H9 (cell line): ENCODE measurements around the gene GPR180. TPM values are rescaled to one million over a fixed set of nuclear protein-coding genes. Genes with fewer than 3 reads are reported as not detected.
A peak's percentile ranks its signal among the peaks of the same experiment; 100 is the strongest.

Experiments used
- DNase-seq: peaks from one replicate; pipeline ENCODE4 v3.0.0-alpha.2; 2017
- H2AFZ ChIP-seq: one replicate; pipeline ENCODE4 v1.6.1; 2013; ENCODE audit warnings: mild to moderate bottlenecking, low read length, control low read depth, moderate library complexity
- H2AK5ac ChIP-seq: 2 replicates; pipeline ENCODE4 v1.6.1; 2013; ENCODE audit warnings: low read length, control low read depth, mixed read lengths; ENCODE audit not compliant: insufficient read length
- H2BK120ac ChIP-seq: one replicate; pipeline ENCODE4 v1.6.1; 2013; ENCODE audit warnings: low read depth, mild to moderate bottlenecking, low read length, control low read depth, inconsistent platforms; ENCODE audit not compliant: poor library complexity, severe bottlenecking
- H2BK12ac ChIP-seq: 2 replicates; pipeline ENCODE4 v1.6.1; 2013; ENCODE audit warnings: low read length, control low read depth, mixed read lengths, low read depth; ENCODE audit not compliant: insufficient read length
- H2BK15ac ChIP-seq: 2 replicates; pipeline ENCODE4 v1.6.1; 2013; ENCODE audit warnings: low read depth, low read length, control low read depth
- H2BK20ac ChIP-seq: one replicate; pipeline ENCODE4 v1.6.1; 2013; ENCODE audit warnings: low read depth, mild to moderate bottlenecking, low read length, control low read depth, inconsistent platforms; ENCODE audit not compliant: poor library complexity, severe bottlenecking
- H2BK5ac ChIP-seq: 2 replicates; pipeline ENCODE4 v1.6.1; 2013; ENCODE audit warnings: low read length, control low read depth, mixed read lengths; ENCODE audit not compliant: insufficient read length
- H3K14ac ChIP-seq: 2 replicates; pipeline ENCODE4 v1.6.1; 2013; ENCODE audit warnings: low read length, control low read depth; ENCODE audit not compliant: insufficient read depth
- H3K18ac ChIP-seq: 2 replicates; pipeline ENCODE4 v1.6.1; 2013; ENCODE audit warnings: low read depth, mild to moderate bottlenecking, mixed read lengths, low read length, control low read depth; ENCODE audit not compliant: insufficient read length
- H3K23ac ChIP-seq: 2 replicates; pipeline ENCODE4 v1.6.1; 2013; ENCODE audit warnings: low read length, control low read depth, mixed read lengths, low read depth; ENCODE audit not compliant: insufficient read length
- H3K23me2 ChIP-seq: 2 replicates; pipeline ENCODE4 v1.6.1; 2013; ENCODE audit warnings: low read depth, mild to moderate bottlenecking, mixed read lengths, low read length, control low read depth; ENCODE audit not compliant: insufficient read length, poor library complexity, severe bottlenecking
- H3K27ac ChIP-seq: 2 replicates; pipeline ENCODE4 v1.5.1; 2013; ENCODE audit warnings: low read length, control low read depth, mixed read lengths, low read depth; ENCODE audit not compliant: insufficient read length
- H3K27me3 ChIP-seq: 2 replicates; pipeline ENCODE4 v1.6.1; 2013; ENCODE audit warnings: low read length, control low read depth, inconsistent platforms; ENCODE audit not compliant: insufficient read depth
- H3K4ac ChIP-seq: 2 replicates; pipeline ENCODE4 v1.6.1; 2013; ENCODE audit warnings: low read depth, mild to moderate bottlenecking, control low read depth, inconsistent platforms, low read length, moderate library complexity
- H3K4me1 ChIP-seq: 2 replicates; pipeline ENCODE4 v1.6.1; 2013; ENCODE audit warnings: low read length, control low read depth, inconsistent platforms; ENCODE audit not compliant: insufficient read depth
- H3K4me2 ChIP-seq: 2 replicates; pipeline ENCODE4 v1.6.1; 2013; ENCODE audit warnings: low read length, control low read depth, mixed read lengths; ENCODE audit not compliant: insufficient read length, insufficient read depth
- H3K56ac ChIP-seq: 2 replicates; pipeline ENCODE4 v1.6.1; 2013; ENCODE audit warnings: low read depth, mild to moderate bottlenecking, mixed read lengths, low read length, control low read depth; ENCODE audit not compliant: insufficient read length
- H3K79me1 ChIP-seq: 2 replicates; pipeline ENCODE4 v1.6.1; 2013; ENCODE audit warnings: low read depth, mild to moderate bottlenecking, moderate library complexity, low read length, control low read depth, inconsistent platforms; ENCODE audit not compliant: insufficient read depth, poor library complexity, severe bottlenecking
- H3K79me2 ChIP-seq: 2 replicates; pipeline ENCODE4 v1.6.1; 2013; ENCODE audit warnings: low read length, control low read depth, inconsistent platforms; ENCODE audit not compliant: insufficient read depth
- H3K9ac ChIP-seq: 2 replicates; pipeline ENCODE4 v1.6.1; 2013; ENCODE audit warnings: low read length, control low read depth, mixed read lengths; ENCODE audit not compliant: insufficient read length; ENCODE audit errors: extremely low read depth
- H3K9me3 ChIP-seq: one replicate; pipeline ENCODE4 v1.6.1; 2013; ENCODE audit warnings: low read depth, low read length, inconsistent platforms; ENCODE audit not compliant: control insufficient read depth
- H3T11ph ChIP-seq: one replicate; pipeline ENCODE4 v1.6.1; 2013; ENCODE audit warnings: mild to moderate bottlenecking, low read length, control low read depth, inconsistent platforms
- H4K20me1 ChIP-seq: one replicate; pipeline ENCODE4 v1.6.1; 2013; ENCODE audit not compliant: control insufficient read depth, insufficient read length, insufficient read depth
- H4K5ac ChIP-seq: 2 replicates; pipeline ENCODE4 v1.6.1; 2013; ENCODE audit warnings: low read depth, mild to moderate bottlenecking, mixed read lengths, low read length, control low read depth; ENCODE audit not compliant: insufficient read length
- H4K8ac ChIP-seq: replicated peaks from 2 replicates; pipeline ENCODE4 v1.6.1; 2013; ENCODE audit warnings: low read length, control low read depth, mixed read lengths, low read depth; ENCODE audit not compliant: insufficient read length
- H4K91ac ChIP-seq: 2 replicates; pipeline ENCODE4 v1.6.1; 2013; ENCODE audit warnings: low read depth, mild to moderate bottlenecking, moderate library complexity, mixed read lengths, low read length, control low read depth; ENCODE audit not compliant: insufficient read length
- H3K27ac Mint-ChIP-seq, 3 experiments: 2 replicates in 2 of 3; 3 replicates in 1 of 3; pipeline ENCODE4 v1.8.0; 2020 to 2021; ENCODE audit warnings: mixed read lengths in 3 of 3, mild to moderate bottlenecking in 1 of 3, moderate library complexity in 1 of 3
- H3K27me3 Mint-ChIP-seq: 2 replicates; pipeline ENCODE4 v1.8.0; 2021; ENCODE audit warnings: low read depth, mild to moderate bottlenecking, moderate library complexity, mixed read lengths
- H3K36me3 Mint-ChIP-seq, 3 experiments: 2 replicates in 2 of 3; 3 replicates in 1 of 3; pipeline ENCODE4 v1.8.0; 2020 to 2021; ENCODE audit warnings: low read depth in 3 of 3, mixed read lengths in 3 of 3; ENCODE audit not compliant: insufficient read depth in 1 of 3
- H3K4me1 Mint-ChIP-seq, 2 experiments: 2 replicates each; pipeline ENCODE4 v1.8.0; 2020; ENCODE audit warnings: mixed read lengths in 2 of 2
- H3K4me3 Mint-ChIP-seq, 2 experiments: 2 replicates in 1 of 2; 3 replicates in 1 of 2; pipeline ENCODE4 v1.8.0; 2020 to 2021; ENCODE audit warnings: mild to moderate bottlenecking in 2 of 2, mixed read lengths in 2 of 2, moderate library complexity in 1 of 2
- H3K9me3 Mint-ChIP-seq, 2 experiments: 2 replicates in 1 of 2; 3 replicates in 1 of 2; pipeline ENCODE4 v1.8.0; 2020; ENCODE audit warnings: mild to moderate bottlenecking in 2 of 2, mixed read lengths in 2 of 2, moderate library complexity in 1 of 2
- WGBS: extraction: QIAGEN DNeasy Blood & Tissue Kit; methylation state at CpG from one replicate; pipeline ENCODE4 v1.1.7; 2013; ENCODE audit warnings: missing lambda C conversion rate, low lambda C conversion rate, mixed read lengths; ENCODE audit not compliant: insufficient read length; ENCODE audit errors: extremely low coverage; 5-methylcytosine and 5-hydroxymethylcytosine counted together
- total RNA-seq: library from RNA; stranded (reverse); gene quantifications from 2 replicates; pipeline ENCODE4 v1.2.1, GENCODE V29; 2021
- TF ChIP-seq, protein P1 (sequence below): fragments of 200-600 bp; sonication (generic); conservative IDR thresholded peaks from 3 replicates; pipeline ENCODE4 v1.8.0; 2021; ENCODE audit warnings: antibody characterized with exemption, mild to moderate bottlenecking

The GPR180 gene
- total RNA-seq, 1 experiment from 2014 or later, result 5.1 TPM

DNA sequence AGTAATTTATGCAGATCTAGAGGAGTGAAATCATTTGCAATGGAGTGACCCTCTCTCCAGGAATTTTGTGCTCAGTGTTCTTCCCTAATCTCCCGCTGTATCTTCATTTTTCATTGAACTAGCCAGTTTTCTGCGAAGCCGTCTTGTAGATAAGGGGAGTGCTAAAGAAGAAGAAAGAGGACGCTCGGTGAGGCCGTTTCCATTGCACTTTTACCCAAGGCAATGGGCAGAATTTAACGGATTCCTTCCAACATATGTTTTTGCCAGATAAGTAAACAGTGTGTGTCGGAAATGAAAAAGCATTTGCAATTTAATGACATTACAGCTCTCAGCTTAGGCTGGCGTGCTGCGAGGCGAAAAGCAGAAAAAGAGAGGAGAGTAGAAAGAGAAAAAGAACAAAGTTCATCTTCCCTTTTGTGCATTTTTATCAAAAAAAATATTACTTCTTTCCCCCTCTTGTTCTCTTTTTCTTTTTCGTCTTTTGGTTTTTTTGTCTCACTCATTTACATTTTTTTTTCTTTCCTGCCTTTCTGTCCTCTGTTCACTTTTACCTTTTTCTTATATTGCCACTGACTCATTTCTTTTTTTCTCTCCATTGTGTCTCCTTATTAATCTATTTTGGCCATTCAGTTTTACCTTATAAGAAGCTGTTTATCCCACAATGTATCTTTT lies 60.8 kb downstream of the GPR180 start:
- H3K4me3 Mint-ChIP-seq, result peak overlapping the region in 1 of 2 experiments; percentile 6; a peak in 1 of 5 replicates
- H3K27ac Mint-ChIP-seq, result no peak overlapping the region
- no peak overlapping the region for H2AFZ ChIP-seq

More for the DNA sequence above, 60.8 kb downstream of the GPR180 start:
- no peak overlapping the region for H2AK5ac ChIP-seq
- no CpG with 5 or more reads among the region's 12 CpGs for WGBS
- no peak overlapping the region for H3K18ac ChIP-seq
- H4K8ac ChIP-seq, result no peak overlapping the region
- H4K20me1 ChIP-seq, result no peaks in the 10 kb centered on the region
- H3K9ac ChIP-seq, result no peak overlapping the region
- no peaks in the 10 kb centered on the region for H3K9me3 ChIP-seq
- H2BK120ac ChIP-seq, result no peak overlapping the region
- Mint-ChIP-seq H3K4me1 (peaks cover 33 to 40% of the 10 kb centered on the region in 2 experiments), H3K36me3 (no peaks in the 10 kb centered on the region), H3K27me3 (peaks cover 1% of the 10 kb centered on the region), H3K9me3 (no peaks in the 10 kb centered on the region)
- H3K4me1 ChIP-seq, result peaks cover 4% of the 10 kb centered on the region; the same call in 1 of the 2 replicates
- no peak overlapping the region for H4K5ac ChIP-seq
- no peak overlapping the region for H3T11ph ChIP-seq
- no peak overlapping the region for H2BK20ac ChIP-seq
- no peak overlapping the region for H3K56ac ChIP-seq
- H3K23me2 ChIP-seq, result no peaks in the 10 kb centered on the region
- H2BK5ac ChIP-seq, result no peak overlapping the region
- no peak overlapping the region for H3K14ac ChIP-seq
- no peaks in the 10 kb centered on the region for H3K27me3 ChIP-seq
- no peaks in the 10 kb centered on the region for H3K79me1 ChIP-seq
- DNase-seq, result no peak
- no peak overlapping the region for H3K4ac ChIP-seq
- TF ChIP-seq, protein P1, sequence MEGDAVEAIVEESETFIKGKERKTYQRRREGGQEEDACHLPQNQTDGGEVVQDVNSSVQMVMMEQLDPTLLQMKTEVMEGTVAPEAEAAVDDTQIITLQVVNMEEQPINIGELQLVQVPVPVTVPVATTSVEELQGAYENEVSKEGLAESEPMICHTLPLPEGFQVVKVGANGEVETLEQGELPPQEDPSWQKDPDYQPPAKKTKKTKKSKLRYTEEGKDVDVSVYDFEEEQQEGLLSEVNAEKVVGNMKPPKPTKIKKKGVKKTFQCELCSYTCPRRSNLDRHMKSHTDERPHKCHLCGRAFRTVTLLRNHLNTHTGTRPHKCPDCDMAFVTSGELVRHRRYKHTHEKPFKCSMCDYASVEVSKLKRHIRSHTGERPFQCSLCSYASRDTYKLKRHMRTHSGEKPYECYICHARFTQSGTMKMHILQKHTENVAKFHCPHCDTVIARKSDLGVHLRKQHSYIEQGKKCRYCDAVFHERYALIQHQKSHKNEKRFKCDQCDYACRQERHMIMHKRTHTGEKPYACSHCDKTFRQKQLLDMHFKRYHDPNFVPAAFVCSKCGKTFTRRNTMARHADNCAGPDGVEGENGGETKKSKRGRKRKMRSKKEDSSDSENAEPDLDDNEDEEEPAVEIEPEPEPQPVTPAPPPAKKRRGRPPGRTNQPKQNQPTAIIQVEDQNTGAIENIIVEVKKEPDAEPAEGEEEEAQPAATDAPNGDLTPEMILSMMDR, result no peak
- no peak overlapping the region for H2BK12ac ChIP-seq
- H2BK15ac ChIP-seq, result no peak overlapping the region
- H3K79me2 ChIP-seq, result no peaks in the 10 kb centered on the region
- H3K23ac ChIP-seq, result no peak overlapping the region
- H4K91ac ChIP-seq, result no peak overlapping the region
- no peak overlapping the region for H3K4me2 ChIP-seq
- H3K27ac ChIP-seq, result no peak overlapping the region
